Measurements from ENCODE around the gene TXNDC5. TPM values are rescaled to one million over a fixed set of nuclear protein-coding genes. Genes with fewer than 3 reads are reported as not detected.
"Not testable (repeated sequence)": the region's sequence is repeated elsewhere in the genome, so short reads cannot be mapped to it uniquely, and the experiment has no call there.

Gene TXNDC5
- total RNA-seq, 2 experiments from 2014 or later, result 49.3 to 51.0 TPM

- Mint-ChIP-seq H3K9me3 (no peaks in the 10 kb centered on the region), H3K27ac (no peak overlapping the region), H3K27me3 (no peaks in the 10 kb centered on the region), H3K4me1 (ENCODE audit: low read depth) (no peaks in the 10 kb centered on the region), H3K36me3 (ENCODE audit: low read depth) (peaks cover 61% of the 10 kb centered on the region), H3K4me3 (no peak overlapping the region)
- no peak for ATAC-seq
- DNase-seq, result no peak
- ChIA-PET CTCF (no interaction called here), POLR2A (no interaction called here)
- TF ChIP-seq CTCF (IDR thresholded peaks at IDR 0.05), result no peak
- intact Hi-C loops (cut with micrococcal nuclease), result no loop called here
These were observed 13.0 kb downstream of the TXNDC5 start for GRCh38 chr6:7897461-7898192.

GRCh38 chr6:7896465-7896987 is 14.1 kb downstream of the TXNDC5 start:
- no peak for DNase-seq
- ChIA-PET CTCF (no interaction called here), POLR2A (no interaction called here)
- peaks cover 63% of the 10 kb centered on the region for H3K36me3 Mint-ChIP-seq (ENCODE audit: low read depth)
- H3K9me3 Mint-ChIP-seq, result no peaks in the 10 kb centered on the region
- no peaks in the 10 kb centered on the region for H3K4me1 Mint-ChIP-seq (ENCODE audit: low read depth)
- no peak overlapping the region for H3K27ac Mint-ChIP-seq
- H3K27me3 Mint-ChIP-seq, result no peaks in the 10 kb centered on the region
- TF ChIP-seq CTCF (IDR thresholded peaks at IDR 0.05), result no peak
- intact Hi-C loops (cut with micrococcal nuclease), result no loop called here
- ATAC-seq, result no peak
- H3K4me3 Mint-ChIP-seq, result no peak overlapping the region

- POLR2A ChIA-PET, result no interaction called here
- ATAC-seq (no peak), DNase-seq (no peak)
- Mint-ChIP-seq H3K36me3 (ENCODE audit: low read depth) (peaks cover 70% of the 10 kb centered on the region), H3K27me3 (no peaks in the 10 kb centered on the region), H3K4me3 (no peak overlapping the region), H3K4me1 (ENCODE audit: low read depth) (no peaks in the 10 kb centered on the region), H3K9me3 (no peaks in the 10 kb centered on the region), H3K27ac (no peak overlapping the region)
- no peak for TF ChIP-seq CTCF (IDR thresholded peaks at IDR 0.05)
- CTCF ChIA-PET, result no interaction called here
- intact Hi-C loops (cut with micrococcal nuclease), result no loop called here
These were observed 15.5 kb downstream of the TXNDC5 start for GRCh38 chr6:7895125-7895423.

GRCh38 chr6:7894262-7895124 is 16.1 kb downstream of the TXNDC5 start:
- no peak for TF ChIP-seq CTCF (IDR thresholded peaks at IDR 0.05)
- ATAC-seq, result no peak
- no peaks in the 10 kb centered on the region for H3K27me3 Mint-ChIP-seq
- intact Hi-C loops (cut with micrococcal nuclease), result no loop called here
- H3K4me1 Mint-ChIP-seq (ENCODE audit: low read depth), result no peaks in the 10 kb centered on the region
- no peak overlapping the region for H3K27ac Mint-ChIP-seq
- ChIA-PET CTCF (no interaction called here), POLR2A (no interaction called here)
- H3K9me3 Mint-ChIP-seq, result no peaks in the 10 kb centered on the region
- no peak overlapping the region for H3K4me3 Mint-ChIP-seq
- peaks cover 68% of the 10 kb centered on the region for H3K36me3 Mint-ChIP-seq (ENCODE audit: low read depth)
- DNase-seq, result no peak

- H3K27ac Mint-ChIP-seq, result no peak overlapping the region
- no peaks in the 10 kb centered on the region for H3K27me3 Mint-ChIP-seq
- H3K9me3 Mint-ChIP-seq, result no peaks in the 10 kb centered on the region
- H3K36me3 Mint-ChIP-seq (ENCODE audit: low read depth), result peaks cover 66% of the 10 kb centered on the region
- DNase-seq (no peak), ATAC-seq (no peak)
- no peaks in the 10 kb centered on the region for H3K4me1 Mint-ChIP-seq (ENCODE audit: low read depth)
- intact Hi-C loops (cut with micrococcal nuclease), result no loop called here
- ChIA-PET CTCF (no interaction called here), POLR2A (no interaction called here)
- TF ChIP-seq CTCF (IDR thresholded peaks at IDR 0.05), result no peak
- no peak overlapping the region for H3K4me3 Mint-ChIP-seq
These were observed 17.2 kb downstream of the TXNDC5 start for GRCh38 chr6:7893342-7893741.

GRCh38 chr6:7892367-7892766 is 18.2 kb downstream of the TXNDC5 start:
- DNase-seq; H3K27me3 Mint-ChIP-seq; H3K9me3 Mint-ChIP-seq; H3K4me1 Mint-ChIP-seq (ENCODE audit: low read depth); H3K27ac Mint-ChIP-seq; H3K4me3 Mint-ChIP-seq; CTCF ChIA-PET; intact Hi-C loops (cut with micrococcal nuclease); ATAC-seq: not testable (repeated sequence)
- peaks cover 66% of the 10 kb centered on the region for H3K36me3 Mint-ChIP-seq (ENCODE audit: low read depth)
- POLR2A ChIA-PET, result interaction anchor here (0.6 kb wide), 1 partner anchor 159 kb away, joined by 3 read pairs; no protein-coding TSS in a partner anchor

Measured in activated CD8-positive, alpha-beta T cell treated with anti-CD3 and anti-CD28 coated beads for 36 hours (primary cell).